ENCODE results near the gene LAYN. TPM values are rescaled to one million over a fixed set of nuclear protein-coding genes. Genes with fewer than 3 reads are reported as not detected.

LAYN gene
- polyA plus RNA-seq, 1 of the 3 experiments (the other 2 are of a cell fraction): 366 TPM

GRCh38 chr11:111605681-111606080 lies 65.2 kb downstream of the LAYN start:
- Histone ChIP-seq H3K9me2 (no peaks in the 10 kb centered on the region), H3K4me2 (no peak overlapping the region), H3K4me3 (ENCODE audit: low read depth in 2 of 2, low read length in 1 of 2) (no peak overlapping the region), H3K9me3 (no peaks in the 10 kb centered on the region), H3K36me3 (replicated peaks in 1 of 2; ENCODE audit: control insufficient read depth in 1 of 2, insufficient read depth in 2 of 2, low read length in 1 of 2) (no peaks in the 10 kb centered on the region), H2AFZ (ENCODE audit: low read depth) (no peak overlapping the region), H3K79me2 (ENCODE audit: insufficient read depth) (peaks cover 81% of the 10 kb centered on the region), H3K4me1 (ENCODE audit: control insufficient read depth in 1 of 2, insufficient read depth in 2 of 2, low read depth in 1 of 2, low read length in 1 of 2) (peaks cover 13 to 19% of the 10 kb centered on the region in 2 experiments; a peak in 3 of 4 replicates), H3K27ac (ENCODE audit: low read depth in 2 of 2, low read length in 1 of 2) (no peak overlapping the region), H4K20me1 (ENCODE audit: insufficient read depth) (peaks cover 31% of the 10 kb centered on the region; the same call in 1 of the 2 replicates), H3K9ac (no peak overlapping the region), H3K27me3 (ENCODE audit: insufficient read depth) (no peaks in the 10 kb centered on the region), H3F3A (replicated peaks; ENCODE audit: insufficient read depth) (peaks cover 7% of the 10 kb centered on the region)
- TF ChIP-seq POLR2AphosphoS5 (IDR thresholded peaks at IDR 0.05; ENCODE audit: low read depth, low read length): no peak
- no peak for TF ChIP-seq RXRA (IDR thresholded peaks at IDR 0.05; ENCODE audit: borderline replicate concordance, low read depth)
- TF ChIP-seq RAD21 (IDR thresholded peaks at IDR 0.05; ENCODE audit: low read length): no peak
- TF ChIP-seq FOSL2 (IDR thresholded peaks at IDR 0.05; ENCODE audit: borderline replicate concordance, low read depth): no peak
- TF ChIP-seq RFX5 (IDR thresholded peaks at IDR 0.05; ENCODE audit: low read length): no peak
- no peak for TF ChIP-seq JUND (IDR thresholded peaks at IDR 0.05)
- no peak for TF ChIP-seq FOXJ3 (CRISPR knock-in tag; IDR thresholded peaks at IDR 0.05)
- TF ChIP-seq MEF2A (IDR thresholded peaks at IDR 0.05; ENCODE audit: borderline replicate concordance, low read depth): no peak
- TF ChIP-seq MAX (IDR thresholded peaks at IDR 0.05; ENCODE audit: low read depth): no peak
- no peak for TF ChIP-seq TEAD4 (IDR thresholded peaks at IDR 0.05; ENCODE audit: borderline replicate concordance, insufficient read depth)
- no peak for TF ChIP-seq IRF3 (IDR thresholded peaks at IDR 0.05; ENCODE audit: low read depth, low read length)
- TF ChIP-seq EP300 (IDR thresholded peaks at IDR 0.05; ENCODE audit: borderline replicate concordance in 1 of 2, low read depth in 1 of 2, low read length in 1 of 2): no peak
- TF ChIP-seq USF1 (IDR thresholded peaks at IDR 0.05; ENCODE audit: borderline replicate concordance, low read depth): no peak
- TF ChIP-seq REST (IDR thresholded peaks at IDR 0.05; ENCODE audit: low read depth, low read length): no peak
- no peak for TF ChIP-seq YY1 (IDR thresholded peaks at IDR 0.05; ENCODE audit: low read depth)
- POLR2A ChIA-PET: no interaction called here
- 86% methylated on average over 4 of the region's 4 CpGs for WGBS (ENCODE audit: low lambda C conversion rate)
- CTCF ChIA-PET: interaction anchor here (0.9 to 1.6 kb wide), 4 partner anchors 131 to 234 kb away, joined by 3 to 5 read pairs (median 4); no protein-coding TSS in a partner anchor
- no peak for DNase-seq
